CD14-positive monocyte (primary cell): ENCODE data around the gene TFDP2. TPM values are rescaled to one million over a fixed set of nuclear protein-coding genes. Genes with fewer than 3 reads are reported as not detected.
A peak's percentile ranks its signal among the peaks of the same experiment; 100 is the strongest.

Source experiments
- DNase-seq, 3 donors: peaks; one replicate each; pipeline ENCODE4 v3.0.0-alpha.2; 2011 to 2022
- H2AFZ ChIP-seq: 2 replicates; pipeline ENCODE4 v1.6.0; 2012; ENCODE audit warnings: mild to moderate bottlenecking, low read depth, low read length, inconsistent platforms; ENCODE audit not compliant: insufficient read depth, poor library complexity, severe bottlenecking
- H3K27ac ChIP-seq, 2 donors: 1 replicate in 1 of 2; 2 replicates in 1 of 2; pipeline ENCODE4 v1.5.1; 2012 to 2013; ENCODE audit warnings: low read length in 2 of 2, control low read depth in 1 of 2, inconsistent platforms in 1 of 2, low read depth in 1 of 2, mild to moderate bottlenecking in 1 of 2
- H3K27me3 ChIP-seq, 2 donors: one replicate each; pipeline versions ENCODE4 v1.6.0 to v1.6.1; 2011 to 2013; ENCODE audit warnings: low read length in 2 of 2; ENCODE audit not compliant: control insufficient read depth in 2 of 2, insufficient read depth in 2 of 2
- H3K36me3 ChIP-seq, 2 donors: replicated peaks in 1 of 2; 1 replicate in 1 of 2; 2 replicates in 1 of 2; pipeline versions ENCODE4 v1.5.1 to v1.6.1; 2012 to 2013; ENCODE audit warnings: low read length in 2 of 2, control low read depth in 1 of 2, inconsistent platforms in 1 of 2, mild to moderate bottlenecking in 1 of 2; ENCODE audit not compliant: insufficient read depth in 2 of 2, control insufficient read depth in 1 of 2
- H3K4me1 ChIP-seq, 2 donors: 1 replicate in 1 of 2; 2 replicates in 1 of 2; pipeline versions ENCODE4 v1.5.1 to v1.6.1; 2012 to 2013; ENCODE audit warnings: low read length in 2 of 2, control low read depth in 1 of 2, inconsistent platforms in 1 of 2, mild to moderate bottlenecking in 1 of 2, moderate library complexity in 1 of 2; ENCODE audit not compliant: insufficient read depth in 2 of 2, control insufficient read depth in 1 of 2
- H3K4me2 ChIP-seq: replicated peaks from 2 replicates; pipeline ENCODE3; 2012; ENCODE audit warnings: low read length, moderate library complexity, mild to moderate bottlenecking; ENCODE audit not compliant: poor library complexity, severe bottlenecking; ENCODE audit errors: extremely low read depth
- H3K4me3 ChIP-seq, 3 experiments: fragments of 200-600 bp in 1 of 3; sonication (generic) in 1 of 3; replicated peaks in 1 of 3; 1 replicate in 2 of 3; 2 replicates in 1 of 3; pipeline ENCODE4 v1.5.1; 2011 to 2013; ENCODE audit warnings: low read length in 3 of 3, mild to moderate bottlenecking in 3 of 3, control low read depth in 2 of 3, low read depth in 2 of 3, inconsistent platforms in 1 of 3, moderate library complexity in 1 of 3
- H3K79me2 ChIP-seq: 2 replicates; pipeline ENCODE4 v1.6.0; 2012; ENCODE audit warnings: mild to moderate bottlenecking, control low read depth, inconsistent platforms, low read length, moderate library complexity; ENCODE audit not compliant: insufficient read depth
- H3K9ac ChIP-seq: 2 replicates; pipeline ENCODE4 v1.6.0; 2017; ENCODE audit warnings: low read length, mild to moderate bottlenecking; ENCODE audit not compliant: insufficient read depth, poor library complexity, severe bottlenecking
- H3K9me3 ChIP-seq, 2 donors: replicated peaks in 1 of 2; 1 replicate in 1 of 2; 2 replicates in 1 of 2; pipeline versions ENCODE4 v1.5.1 to v1.6.1; 2012 to 2013; ENCODE audit warnings: low read length in 2 of 2, control low read depth in 1 of 2; ENCODE audit not compliant: control insufficient read depth in 1 of 2, insufficient read depth in 1 of 2
- H4K20me1 ChIP-seq: 2 replicates; pipeline ENCODE4 v1.6.0; 2012; ENCODE audit warnings: mild to moderate bottlenecking, low read length, control low read depth, moderate library complexity; ENCODE audit not compliant: insufficient read depth
- H3K27ac Mint-ChIP-seq, 7 donors: one replicate each; pipeline ENCODE4 v1.8.0; 2020; ENCODE audit warnings: mild to moderate bottlenecking in 7 of 7, mixed read lengths in 7 of 7, moderate library complexity in 6 of 7, inconsistent platforms in 2 of 7
- H3K27me3 Mint-ChIP-seq, 3 donors: one replicate each; pipeline ENCODE4 v1.8.0; 2021 to 2022; ENCODE audit warnings: low read depth in 3 of 3, mild to moderate bottlenecking in 3 of 3, mixed read lengths in 3 of 3, moderate library complexity in 3 of 3, inconsistent platforms in 1 of 3
- H3K36me3 Mint-ChIP-seq, 2 donors: one replicate each; pipeline ENCODE4 v1.8.0; 2020; ENCODE audit warnings: mixed read lengths in 2 of 2, inconsistent platforms in 1 of 2, mild to moderate bottlenecking in 1 of 2
- H3K4me1 Mint-ChIP-seq: one replicate; pipeline ENCODE4 v1.8.0; 2020; ENCODE audit warnings: mild to moderate bottlenecking, mixed read lengths
- H3K4me3 Mint-ChIP-seq, 2 donors: one replicate each; pipeline ENCODE4 v1.8.0; 2020; ENCODE audit warnings: mild to moderate bottlenecking in 2 of 2, mixed read lengths in 2 of 2, moderate library complexity in 1 of 2
- H3K9me3 Mint-ChIP-seq, 7 donors: one replicate each; pipeline ENCODE4 v1.8.0; 2020 to 2022; ENCODE audit warnings: mixed read lengths in 7 of 7, mild to moderate bottlenecking in 6 of 7, moderate library complexity in 6 of 7, inconsistent platforms in 2 of 7
- CTCF ChIP-seq: fragments of 200-600 bp; IDR thresholded peaks from one replicate; pipeline ENCODE4 v1.8.0; 2022; ENCODE audit warnings: antibody characterized with exemption, mild to moderate bottlenecking
- WGBS: methylation state at CpG from one replicate; pipeline ENCODE4 v1.1.5; 2013; ENCODE audit warnings: missing lambda C conversion rate; ENCODE audit not compliant: insufficient coverage; 5-methylcytosine and 5-hydroxymethylcytosine counted together
- intact Hi-C, 2 donors: fragments of 100-400 bp; cut with micrococcal nuclease; formaldehyde crosslinking; loops; one replicate each; pipeline versions ENCODE4 v1.15.0 to v1.15.1; 2023
- polyA plus RNA-seq, 3 donors: library from polyadenylated mRNA; depleted of rRNA in 1 of 3; unstranded in 2 of 3; stranded (reverse) in 1 of 3; fragments of 300-500 nt in 2 of 3; fragments of >200 nt in 1 of 3; fragmentation: Illumina TruSeq in 2 of 3; gene quantifications; 1 replicate in 2 of 3; 2 replicates in 1 of 3; pipeline ENCODE4 v1.2.3, GENCODE V29; 2012 to 2021

TFDP2 gene
- polyA plus RNA-seq, 3 donors: 1.1 to 3.5 (median 1.7) TPM

GRCh38 chr3:142088522-142088921 lies 60.8 kb downstream of the TFDP2 start:
- peaks cover 0 to 5% of the 10 kb centered on the region in 2 donors for H3K36me3 Mint-ChIP-seq

GRCh38 chr3:142087676-142088075 lies 61.7 kb downstream of the TFDP2 start:
- Histone ChIP-seq H3K9me3 (no peaks in the 10 kb centered on the region), H3K79me2 (no peaks in the 10 kb centered on the region), H3K27me3 (no peaks in the 10 kb centered on the region), H3K36me3 (no peaks in the 10 kb centered on the region), H3K4me1 (no peaks in the 10 kb centered on the region), H3K9ac (no peak overlapping the region), H3K4me2 (no peak overlapping the region), H3K27ac (no peak overlapping the region), H3K4me3 (no peak overlapping the region), H4K20me1 (no peaks in the 10 kb centered on the region), H2AFZ (no peak overlapping the region)
- no CpG with 5 or more reads among the region's 1 CpG for WGBS
- no peak overlapping the region for H3K4me3 Mint-ChIP-seq
- intact Hi-C loops: no loop called here
- H3K36me3 Mint-ChIP-seq: peaks cover 0 to 5% of the 10 kb centered on the region in 2 donors
- H3K27me3 Mint-ChIP-seq: peaks cover 0 to 1% (median 0%) of the 10 kb centered on the region in 3 donors
- no peaks in the 10 kb centered on the region for H3K4me1 Mint-ChIP-seq
- TF ChIP-seq CTCF: no peak
- no peak overlapping the region for H3K27ac Mint-ChIP-seq
- DNase-seq: no peak
- peaks cover 0 to 7% (median 0%) of the 10 kb centered on the region in 7 donors for H3K9me3 Mint-ChIP-seq

More at GRCh38 chr3:142088522-142088921, 60.8 kb downstream of the TFDP2 start:
- no peaks in the 10 kb centered on the region for H3K36me3 ChIP-seq
- H3K4me1 ChIP-seq: no peaks in the 10 kb centered on the region
- no peaks in the 10 kb centered on the region for H3K27me3 ChIP-seq
- H3K27me3 Mint-ChIP-seq: peaks cover 0 to 1% (median 0%) of the 10 kb centered on the region in 3 donors
- H3K79me2 ChIP-seq: no peaks in the 10 kb centered on the region
- no peak for TF ChIP-seq CTCF
- H3K9me3 Mint-ChIP-seq: peaks cover 0 to 5% (median 0%) of the 10 kb centered on the region in 7 donors
- H3K27ac ChIP-seq: no peak overlapping the region
- DNase-seq: no peak
- H3K27ac Mint-ChIP-seq: no peak overlapping the region
- no peak overlapping the region for H3K4me2 ChIP-seq
- H3K4me1 Mint-ChIP-seq: no peaks in the 10 kb centered on the region
- no peak overlapping the region for H3K4me3 ChIP-seq
- peak overlapping the region in 1 of 2 donors; percentile 0 for H3K4me3 Mint-ChIP-seq
- H3K9me3 ChIP-seq: no peaks in the 10 kb centered on the region
- intact Hi-C loops: no loop called here
- H3K9ac ChIP-seq: no peak overlapping the region
- no peak overlapping the region for H2AFZ ChIP-seq
- no peaks in the 10 kb centered on the region for H4K20me1 ChIP-seq
- 100% methylated on average over 3 of the region's 5 CpGs for WGBS
